Measurements from ENCODE around the gene DUSP8.

GRCh38 chr11:1532014-1532586, 40.0 kb downstream of the DUSP8 start:
- no peak for TF ChIP-seq CTCF (IDR thresholded peaks at IDR 0.05)
- no peak for TF ChIP-seq POLR2A (IDR thresholded peaks at IDR 0.05)

All from suprapubic skin (tissue), 3 donors.